ENCODE measurements around the gene CCL27. TPM values are rescaled to one million over a fixed set of nuclear protein-coding genes. Genes with fewer than 3 reads are reported as not detected.

Gene CCL27
- total and polyA plus RNA-seq, 7 donors: 0.63 TPM; not detected in 6

- Histone ChIP-seq H3K27me3 (no peaks in the 10 kb centered on the region), H3K4me1 (no peaks in the 10 kb centered on the region), H3K36me3 (peaks cover 0 to 5% (median 0%) of the 10 kb centered on the region in 4 donors), H3K9me3 (no peaks in the 10 kb centered on the region), H3K27ac (no peak overlapping the region), H3K4me3 (no peak overlapping the region)
- intact Hi-C loops (cut with DNase I): no loop called here
- TF ChIP-seq POLR2A (IDR thresholded peaks at IDR 0.05): no peak
- TF ChIP-seq POLR2AphosphoS5 (IDR thresholded peaks at IDR 0.05): no peak
- TF ChIP-seq CTCF (IDR thresholded peaks at IDR 0.05): no peak
- no peak for TF ChIP-seq EP300 (IDR thresholded peaks at IDR 0.05)
- DNase-seq: no peak
- WGBS, 2 donors: 85 to 89% methylated on average over 5 of the region's 5 CpGs
Measured at GRCh38 chr9:34686231-34686630, 23.8 kb upstream of the CCL27 start.

GRCh38 chr9:34685591-34685990, 23.1 kb upstream of the CCL27 start:
- intact Hi-C loops (cut with DNase I): no loop called here
- H3K36me3 ChIP-seq: peaks cover 0 to 9% (median 0%) of the 10 kb centered on the region in 4 donors
- TF ChIP-seq POLR2A (IDR thresholded peaks at IDR 0.05) (no peak), CTCF (IDR thresholded peaks at IDR 0.05) (no peak)
- no peaks in the 10 kb centered on the region for H3K4me1 ChIP-seq
- DNase-seq: no peak
- no peaks in the 10 kb centered on the region for H3K9me3 ChIP-seq
- no peaks in the 10 kb centered on the region for H3K27me3 ChIP-seq
- 79 to 82% methylated on average over 4 of the region's 4 CpGs for WGBS, 2 donors
- H3K4me3 ChIP-seq: no peak overlapping the region
- H3K27ac ChIP-seq: no peak overlapping the region

- whole genome bisulfite sequencing, 2 donors: 92 to 95% methylated on average over 4 of the region's 4 CpGs
- Histone ChIP-seq H3K4me3 (no peak overlapping the region), H3K9me3 (no peaks in the 10 kb centered on the region), H3K36me3 (peaks cover 0 to 9% (median 0%) of the 10 kb centered on the region in 4 donors), H3K27ac (no peak overlapping the region), H3K27me3 (no peaks in the 10 kb centered on the region), H3K4me1 (no peaks in the 10 kb centered on the region)
- intact Hi-C loops (cut with DNase I): no loop called here
- no peak for TF ChIP-seq CTCF (IDR thresholded peaks at IDR 0.05)
- no peak for TF ChIP-seq POLR2A (IDR thresholded peaks at IDR 0.05)
- no peak for TF ChIP-seq EP300 (IDR thresholded peaks at IDR 0.05)
- no peak for TF ChIP-seq POLR2AphosphoS5 (IDR thresholded peaks at IDR 0.05)
- DNase-seq: no peak
Measured at GRCh38 chr9:34684816-34685215, 22.4 kb upstream of the CCL27 start.

GRCh38 chr9:34684145-34684544, 21.7 kb upstream of the CCL27 start:
- intact Hi-C loops (cut with DNase I): no loop called here
- TF ChIP-seq POLR2A (IDR thresholded peaks at IDR 0.05) (no peak), EP300 (IDR thresholded peaks at IDR 0.05) (no peak), CTCF (IDR thresholded peaks at IDR 0.05) (no peak), POLR2AphosphoS5 (IDR thresholded peaks at IDR 0.05) (no peak)
- no peaks in the 10 kb centered on the region for H3K27me3 ChIP-seq
- no peak overlapping the region for H3K4me3 ChIP-seq
- H3K36me3 ChIP-seq: peaks cover 0 to 9% (median 0%) of the 10 kb centered on the region in 4 donors
- no peak overlapping the region for H3K27ac ChIP-seq
- DNase-seq: no peak
- no peaks in the 10 kb centered on the region for H3K9me3 ChIP-seq
- no peaks in the 10 kb centered on the region for H3K4me1 ChIP-seq
- 85 to 91% methylated on average over 4 of the region's 4 CpGs for WGBS, 2 donors

GRCh38 chr9:34675869-34676268, 13.4 kb upstream of the CCL27 start:
- Histone ChIP-seq H3K4me3 (no peak overlapping the region), H3K4me1 (no peaks in the 10 kb centered on the region), H3K9me3 (no peaks in the 10 kb centered on the region), H3K27ac (no peak overlapping the region), H3K27me3 (no peaks in the 10 kb centered on the region), H3K36me3 (peaks cover 0 to 5% (median 0%) of the 10 kb centered on the region in 4 donors)
- TF ChIP-seq POLR2A (IDR thresholded peaks at IDR 0.05) (no peak), EP300 (IDR thresholded peaks at IDR 0.05) (no peak)
- WGBS, 2 donors: 98 to 99% methylated on average over 2 of the region's 2 CpGs
- DNase-seq: no peak
- intact Hi-C loops (cut with DNase I): no loop called here
